H1 (cell line): ENCODE results near the gene SLC11A1. TPM values are rescaled to one million over a fixed set of nuclear protein-coding genes. Genes with fewer than 3 reads are reported as not detected.

Source experiments
- CTCF ChIA-PET: fragments of 300-600 bp; sonication (Branson Sonifier 250); formaldehyde crosslinking; loops from one replicate; lab custom pipeline; 2021; ENCODE audit not compliant: partially characterized antibody; lab: Charles Lee
- POLR2A ChIA-PET: fragments of 300-600 bp; sonication (Branson Sonifier 250); formaldehyde crosslinking; loops from one replicate; lab custom pipeline; 2021; ENCODE audit warnings: inconsistent platforms; ENCODE audit not compliant: partially characterized antibody; lab: Charles Lee
- DNase-seq, 2 experiments: peaks; one replicate each; pipeline versions ENCODE4 v3.0.0 to v3.0.0-alpha.2; 2010 to 2022; ENCODE audit warnings: low spot score in 2 of 2, low read depth in 1 of 2, mixed read lengths in 1 of 2
- FAIRE-seq: peaks from 2 replicates; lab custom pipeline; 2011; peaks lifted over from hg19 to GRCh38; lab: Jason Lieb, UNC
- H2AFZ ChIP-seq: 2 replicates; pipeline ENCODE4 v1.8.1; 2012; ENCODE audit warnings: low read length, inconsistent platforms
- H2AK5ac ChIP-seq: 2 replicates; pipeline ENCODE4 v1.6.1; 2013; ENCODE audit warnings: low read depth, low read length
- H2BK120ac ChIP-seq: replicated peaks from 2 replicates; pipeline ENCODE3; 2013; ENCODE audit warnings: low read depth, low read length, inconsistent platforms
- H2BK12ac ChIP-seq: 2 replicates; pipeline ENCODE4 v1.6.1; 2013; ENCODE audit warnings: low read depth, low read length
- H2BK15ac ChIP-seq: 2 replicates; pipeline ENCODE4 v1.6.1; 2013; ENCODE audit warnings: low read length
- H2BK20ac ChIP-seq: 2 replicates; pipeline ENCODE4 v1.6.1; 2013; ENCODE audit warnings: low read length
- H2BK5ac ChIP-seq: 2 replicates; pipeline ENCODE4 v1.6.1; 2013; ENCODE audit warnings: low read depth, low read length
- H3K14ac ChIP-seq: 2 replicates; pipeline ENCODE4 v1.6.1; 2013; ENCODE audit warnings: inconsistent platforms; ENCODE audit not compliant: insufficient read length
- H3K18ac ChIP-seq: 2 replicates; pipeline ENCODE4 v1.6.1; 2013; ENCODE audit warnings: low read length; ENCODE audit errors: extremely low read depth
- H3K23ac ChIP-seq: 2 replicates; pipeline ENCODE4 v1.6.1; 2013; ENCODE audit warnings: inconsistent platforms; ENCODE audit not compliant: insufficient read length
- H3K23me2 ChIP-seq: 2 replicates; pipeline ENCODE4 v1.6.1; 2013; ENCODE audit warnings: low read depth, low read length
- H3K27ac ChIP-seq: 2 replicates; pipeline ENCODE4 v1.6.1; 2011; ENCODE audit warnings: low read depth, low read length, inconsistent platforms
- H3K27me3 ChIP-seq, 4 experiments: replicated peaks in 1 of 4; 1 replicate in 1 of 4; 2 replicates in 3 of 4; pipeline versions ENCODE4 v1.6.1 to v1.8.1; 2011 to 2013; ENCODE audit warnings: low read length in 3 of 4, mild to moderate bottlenecking in 3 of 4, inconsistent platforms in 2 of 4, mixed read lengths in 2 of 4, moderate library complexity in 1 of 4; ENCODE audit not compliant: control insufficient read depth in 3 of 4, insufficient read depth in 3 of 4; ENCODE audit errors: extremely low read depth in 1 of 4
- H3K36me3 ChIP-seq, 4 experiments: 2 replicates each; pipeline versions ENCODE4 v1.6.1 to v1.8.1; 2011 to 2013; ENCODE audit warnings: mild to moderate bottlenecking in 4 of 4, low read length in 3 of 4, moderate library complexity in 2 of 4, control low read depth in 1 of 4, inconsistent platforms in 1 of 4; ENCODE audit not compliant: insufficient read depth in 4 of 4, control insufficient read depth in 2 of 4
- H3K4ac ChIP-seq: replicated peaks from 2 replicates; pipeline ENCODE3; 2013; ENCODE audit warnings: low read length, low read depth, mixed read lengths, inconsistent platforms; ENCODE audit not compliant: insufficient read length
- H3K4me1 ChIP-seq, 4 experiments: replicated peaks in 1 of 4; 1 replicate in 1 of 4; 2 replicates in 3 of 4; pipeline versions ENCODE4 v1.6.1 to v1.8.1; 2011 to 2013; ENCODE audit warnings: low read length in 3 of 4, inconsistent platforms in 2 of 4, mixed read lengths in 1 of 4; ENCODE audit not compliant: insufficient read depth in 4 of 4, control insufficient read depth in 3 of 4
- H3K4me2 ChIP-seq, 2 experiments: 2 replicates each; pipeline versions ENCODE4 v1.6.1 to v1.8.1; 2011 to 2013; ENCODE audit warnings: low read depth in 2 of 2, low read length in 2 of 2, control low read depth in 1 of 2, inconsistent platforms in 1 of 2, mild to moderate bottlenecking in 1 of 2; ENCODE audit not compliant: insufficient read depth in 1 of 2
- H3K4me3 ChIP-seq, 4 experiments: fragments of 200-600, 300-600 bp in 1 of 4; sonication (generic), shearing (Covaris generic), sonication (Bioruptor Twin) in 1 of 4; 2 replicates each; pipeline versions ENCODE4 v1.5.1 to v1.8.1; 2011 to 2016; ENCODE audit warnings: low read length in 4 of 4, low read depth in 3 of 4, control low read depth in 2 of 4, inconsistent platforms in 2 of 4, mild to moderate bottlenecking in 2 of 4, mixed read lengths in 1 of 4, moderate library complexity in 1 of 4; ENCODE audit not compliant: insufficient read depth in 2 of 4; ENCODE audit errors: extremely low read depth in 1 of 4
- H3K56ac ChIP-seq: replicated peaks from 2 replicates; pipeline ENCODE3; 2013; ENCODE audit warnings: low read depth, mild to moderate bottlenecking, mixed read lengths, low read length, inconsistent platforms; ENCODE audit not compliant: insufficient read length
- H3K79me1 ChIP-seq: 2 replicates; pipeline ENCODE4 v1.6.1; 2013; ENCODE audit warnings: low read depth, low read length, control low read depth
- H3K79me2 ChIP-seq, 2 experiments: 2 replicates each; pipeline versions ENCODE4 v1.6.1 to v1.8.1; 2012 to 2013; ENCODE audit warnings: low read length in 2 of 2, mild to moderate bottlenecking in 2 of 2, inconsistent platforms in 1 of 2; ENCODE audit not compliant: insufficient read depth in 2 of 2, control insufficient read depth in 1 of 2
- H3K9ac ChIP-seq, 4 experiments: replicated peaks in 1 of 4; 1 replicate in 1 of 4; 2 replicates in 3 of 4; pipeline versions ENCODE4 v1.6.1 to v1.8.1; 2011 to 2013; ENCODE audit warnings: low read depth in 3 of 4, low read length in 3 of 4, control low read depth in 2 of 4, mild to moderate bottlenecking in 2 of 4, moderate library complexity in 2 of 4, inconsistent platforms in 1 of 4; ENCODE audit errors: extremely low read depth in 1 of 4
- H3K9me3 ChIP-seq, 2 experiments: 2 replicates each; pipeline versions ENCODE4 v1.6.1 to v1.8.1; 2012 to 2013; ENCODE audit warnings: mild to moderate bottlenecking in 2 of 2, moderate library complexity in 2 of 2, control low read depth in 1 of 2, inconsistent platforms in 1 of 2, low read depth in 1 of 2, low read length in 1 of 2, mixed read lengths in 1 of 2; ENCODE audit not compliant: insufficient read depth in 2 of 2
- H4K20me1 ChIP-seq, 2 experiments: replicated peaks in 1 of 2; 2 replicates each; pipeline versions ENCODE3 to v1.8.1; 2011 to 2013; ENCODE audit warnings: inconsistent platforms in 2 of 2, low read length in 2 of 2, mild to moderate bottlenecking in 1 of 2; ENCODE audit not compliant: insufficient read depth in 2 of 2, control insufficient read depth in 1 of 2
- H4K5ac ChIP-seq: 2 replicates; pipeline ENCODE4 v1.6.1; 2013; ENCODE audit warnings: low read length, low read depth, mixed read lengths, inconsistent platforms; ENCODE audit not compliant: insufficient read length
- H4K8ac ChIP-seq: 2 replicates; pipeline ENCODE4 v1.8.0; 2013; ENCODE audit warnings: mild to moderate bottlenecking, moderate library complexity, low read length, inconsistent platforms; ENCODE audit not compliant: insufficient read depth; ENCODE audit errors: extremely low read depth
- H4K91ac ChIP-seq: replicated peaks from 2 replicates; pipeline ENCODE3; 2013; ENCODE audit warnings: low read length, mixed read lengths, inconsistent platforms; ENCODE audit not compliant: insufficient read length
- BRCA1 ChIP-seq: IDR thresholded peaks from 2 replicates; pipeline ENCODE4 v1.6.1; 2012; ENCODE audit warnings: low read depth, low read length, improper control_type of control experiment
- CTCF ChIP-seq, 3 experiments: IDR thresholded peaks; 1 replicate in 2 of 3; 2 replicates in 1 of 3; pipeline versions ENCODE4 v1.5.1 to v1.6.1; 2011; ENCODE audit warnings: low read length in 3 of 3, mild to moderate bottlenecking in 3 of 3, inconsistent platforms in 2 of 3, low read depth in 1 of 3, moderate library complexity in 1 of 3; ENCODE audit not compliant: insufficient read depth in 1 of 3; ENCODE audit errors: control extremely low read depth in 1 of 3
- WGBS, 2 experiments: shearing (Covaris generic) in 1 of 2; methylation state at CpG; one replicate each; pipeline versions ENCODE4 v1.1.6 to v1.1.7; 2013 to 2015; ENCODE audit warnings: low lambda C conversion rate in 2 of 2, mixed read lengths in 2 of 2, inconsistent platforms in 1 of 2, low coverage in 1 of 2, missing lambda C conversion rate in 1 of 2; ENCODE audit not compliant: insufficient replicate concordance in 2 of 2, insufficient coverage in 1 of 2, insufficient read length in 1 of 2; ENCODE audit errors: extremely low coverage in 1 of 2, missing lambda C conversion rate in 1 of 2; 5-methylcytosine and 5-hydroxymethylcytosine counted together
- polyA plus RNA-seq, 7 experiments: library from polyadenylated mRNA; depleted of rRNA in 3 of 7; stranded (reverse) in 5 of 7; unstranded in 2 of 7; fragments of >200 nt in 5 of 7; fragments of 200-250 nt in 2 of 7; gene quantifications; 1 replicate in 5 of 7; 2 replicates in 1 of 7; 4 replicates in 1 of 7; pipeline versions ENCODE4 v1.2.1 to v1.2.3, GENCODE V29; 2011 to 2013; ENCODE audit warnings: missing spikeins in 2 of 7, mixed read lengths in 2 of 7
- total RNA-seq: library from RNA; stranded (reverse); fragmentation: NEBNext Ultra II Directional; extraction: Animal tissue kit (Norgen Biotek cat#: 25700); gene quantifications from 2 replicates; pipeline ENCODE4 v1.2.1, GENCODE V29; 2021

SLC11A1 gene
- total and polyA plus RNA-seq, 2 of the 8 experiments (the other 6 are each of a cell fraction or from before 2014, with no cell fraction given) = 0.20 to 0.43 TPM

GRCh38 chr2:218354045-218354444 is 28.0 kb upstream of the SLC11A1 start:
- H2BK5ac ChIP-seq = no peak overlapping the region
- no peak overlapping the region for H4K5ac ChIP-seq
- DNase-seq (no peak), FAIRE-seq (no peak)
- no peak overlapping the region; the same call in 1 of the 2 replicates for H4K8ac ChIP-seq
- no peaks in the 10 kb centered on the region for H3K36me3 ChIP-seq
- no peak overlapping the region for H2BK120ac ChIP-seq
- ChIA-PET POLR2A (no interaction called here), CTCF (interaction anchor here (1.0 to 11.9 kb wide), 4 partner anchors 11 to 55 kb away, joined by 5 to 192 read pairs (median 35); no protein-coding TSS in a partner anchor)
- H4K20me1 ChIP-seq = no peaks in the 10 kb centered on the region
- no peak overlapping the region for H3K4ac ChIP-seq
- 90% methylated on average over 14 of the region's 14 CpGs; no CpG with 5 or more reads in 1 of the 2 experiments for WGBS, 2 experiments
- no peak overlapping the region for H2AFZ ChIP-seq
- H3K23me2 ChIP-seq = no peaks in the 10 kb centered on the region
- H3K4me2 ChIP-seq = no peak overlapping the region
- H3K23ac ChIP-seq = no peak overlapping the region
- no peak overlapping the region for H3K27ac ChIP-seq
- no peak overlapping the region for H2BK12ac ChIP-seq
- H3K14ac ChIP-seq = no peak overlapping the region
- no peaks in the 10 kb centered on the region for H3K79me1 ChIP-seq
- H2AK5ac ChIP-seq = no peak overlapping the region
- H4K91ac ChIP-seq = no peak overlapping the region
- no peak overlapping the region for H3K56ac ChIP-seq
- no peaks in the 10 kb centered on the region for H3K79me2 ChIP-seq
- H3K4me3 ChIP-seq = no peak overlapping the region
- H3K9me3 ChIP-seq = no peaks in the 10 kb centered on the region
- H2BK15ac ChIP-seq = no peak overlapping the region
- peaks cover 0 to 13% (median 6%) of the 10 kb centered on the region in 4 experiments; a peak in 6 of 7 replicates for H3K4me1 ChIP-seq
- no peak overlapping the region for H2BK20ac ChIP-seq
- H3K9ac ChIP-seq = no peak overlapping the region
- H3K27me3 ChIP-seq = no peaks in the 10 kb centered on the region
- H3K18ac ChIP-seq = no peak overlapping the region
- TF ChIP-seq BRCA1 = no peak
- no peak for TF ChIP-seq CTCF (IDR thresholded peaks at IDR 0.05; ENCODE audit: control extremely low read depth in 1 of 3, insufficient read depth in 1 of 3, low read depth in 1 of 3, low read length in 3 of 3)
